Breast epithelium (tissue), 3 donors: ENCODE measurements around the gene TTC6.

Experiments
- CTCF ChIP-seq, 3 donors: fragments of 450-650 bp; IDR thresholded peaks; one replicate each; pipeline ENCODE4 v1.5.1; 2016 to 2017; ENCODE audit warnings: antibody characterized with exemption in 3 of 3, mild to moderate bottlenecking in 3 of 3, moderate library complexity in 3 of 3
- POLR2AphosphoS5 ChIP-seq, 3 donors: sonication (generic); formaldehyde crosslinking; IDR thresholded peaks; one replicate each; pipeline ENCODE4 v1.6.1; 2017; ENCODE audit warnings: antibody characterized with exemption in 3 of 3

- TF ChIP-seq CTCF (IDR thresholded peaks at IDR 0.05), result no peak
- no peak for TF ChIP-seq POLR2AphosphoS5 (IDR thresholded peaks at IDR 0.05)
Measured at GRCh38 chr14:37583358-37584210, 11.8 kb upstream of the TTC6 start.
